Muscle layer of duodenum (tissue), 2 donors: ENCODE data around the gene UBE2I.

Experiments
- H3K27ac ChIP-seq: one replicate; pipeline ENCODE4 v1.7.0; 2013; ENCODE audit warnings: mild to moderate bottlenecking, low read length
- H3K27me3 ChIP-seq: one replicate; pipeline ENCODE4 v1.7.0; 2013; ENCODE audit warnings: low read depth, mild to moderate bottlenecking, control low read depth, low read length
- H3K36me3 ChIP-seq, 2 donors: one replicate each; pipeline ENCODE4 v1.7.0; 2013; ENCODE audit warnings: low read length in 2 of 2, control low read depth in 1 of 2, mild to moderate bottlenecking in 1 of 2; ENCODE audit not compliant: insufficient read depth in 2 of 2, control insufficient read depth in 1 of 2
- H3K4me1 ChIP-seq, 2 donors: one replicate each; pipeline ENCODE4 v1.7.0; 2013; ENCODE audit warnings: low read length in 2 of 2, mild to moderate bottlenecking in 2 of 2, control low read depth in 1 of 2, moderate library complexity in 1 of 2; ENCODE audit not compliant: insufficient read depth in 2 of 2, control insufficient read depth in 1 of 2
- H3K4me3 ChIP-seq, 2 donors: one replicate each; pipeline ENCODE4 v1.7.0; 2013; ENCODE audit warnings: low read length in 2 of 2, low read depth in 1 of 2, mild to moderate bottlenecking in 1 of 2
- H3K9me3 ChIP-seq, 2 donors: one replicate each; pipeline ENCODE4 v1.7.0; 2013; ENCODE audit warnings: low read length in 2 of 2, control low read depth in 1 of 2, mild to moderate bottlenecking in 1 of 2; ENCODE audit not compliant: control insufficient read depth in 1 of 2
- donor health status: healthy.

UBE2I gene

DNA sequence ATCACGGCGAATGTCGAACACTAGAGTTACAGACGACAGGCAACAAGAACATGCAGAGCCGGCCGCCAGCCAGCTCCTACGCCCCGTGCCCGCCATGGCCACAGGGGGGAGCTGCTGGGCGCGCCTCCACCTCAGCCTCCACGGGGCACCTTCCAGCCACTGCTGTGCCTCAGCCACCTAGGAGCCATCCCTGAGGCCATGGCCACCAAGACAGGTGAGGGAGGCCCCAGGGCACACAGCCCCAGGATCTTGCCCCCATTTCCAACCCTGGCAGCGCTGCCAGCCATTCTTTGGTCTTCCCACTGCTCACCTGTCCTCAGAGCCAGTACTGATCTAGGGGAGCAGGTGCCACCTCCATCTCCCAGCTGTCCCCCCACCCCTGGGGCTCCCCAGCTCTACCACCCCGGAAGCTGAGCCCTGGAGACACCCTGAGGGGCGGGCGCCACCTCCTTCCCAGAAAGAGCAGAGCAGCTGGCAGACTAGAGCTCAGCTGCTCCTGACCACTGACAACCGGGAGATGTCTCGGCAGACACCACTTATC lies 54.1 kb downstream of the UBE2I start:
- peaks cover 14 to 72% of the 10 kb centered on the region in 2 donors for H3K36me3 ChIP-seq
- no peak overlapping the region for H3K4me3 ChIP-seq
- H3K9me3 ChIP-seq: no peaks in the 10 kb centered on the region
- H3K4me1 ChIP-seq: no peaks in the 10 kb centered on the region
- no peaks in the 10 kb centered on the region for H3K27me3 ChIP-seq
- no peak overlapping the region for H3K27ac ChIP-seq

DNA sequence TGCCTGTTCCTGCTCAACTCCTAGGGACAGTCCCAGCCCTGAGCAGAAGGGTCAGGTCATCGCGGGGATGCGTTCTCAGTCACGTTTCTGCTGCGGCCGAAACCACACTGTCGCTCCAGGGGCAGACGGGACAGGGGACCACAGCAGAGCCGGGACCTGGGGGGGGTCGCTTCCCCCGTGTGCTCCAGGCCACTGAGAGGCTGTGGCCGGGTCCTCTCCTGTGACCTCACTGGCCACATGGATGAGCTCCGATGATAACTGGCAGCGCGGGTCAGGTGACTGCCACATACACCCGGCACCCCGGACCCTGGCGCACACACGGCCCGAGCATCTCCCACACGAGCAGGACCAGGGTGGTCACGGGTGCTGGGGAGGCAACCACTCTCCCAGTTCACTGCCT lies 55.1 kb downstream of the UBE2I start:
- no peak overlapping the region for H3K4me3 ChIP-seq
- no peaks in the 10 kb centered on the region for H3K9me3 ChIP-seq
- no peaks in the 10 kb centered on the region for H3K27me3 ChIP-seq
- no peaks in the 10 kb centered on the region for H3K4me1 ChIP-seq
- peaks cover 14 to 72% of the 10 kb centered on the region in 2 donors for H3K36me3 ChIP-seq
- H3K27ac ChIP-seq: no peak overlapping the region

DNA sequence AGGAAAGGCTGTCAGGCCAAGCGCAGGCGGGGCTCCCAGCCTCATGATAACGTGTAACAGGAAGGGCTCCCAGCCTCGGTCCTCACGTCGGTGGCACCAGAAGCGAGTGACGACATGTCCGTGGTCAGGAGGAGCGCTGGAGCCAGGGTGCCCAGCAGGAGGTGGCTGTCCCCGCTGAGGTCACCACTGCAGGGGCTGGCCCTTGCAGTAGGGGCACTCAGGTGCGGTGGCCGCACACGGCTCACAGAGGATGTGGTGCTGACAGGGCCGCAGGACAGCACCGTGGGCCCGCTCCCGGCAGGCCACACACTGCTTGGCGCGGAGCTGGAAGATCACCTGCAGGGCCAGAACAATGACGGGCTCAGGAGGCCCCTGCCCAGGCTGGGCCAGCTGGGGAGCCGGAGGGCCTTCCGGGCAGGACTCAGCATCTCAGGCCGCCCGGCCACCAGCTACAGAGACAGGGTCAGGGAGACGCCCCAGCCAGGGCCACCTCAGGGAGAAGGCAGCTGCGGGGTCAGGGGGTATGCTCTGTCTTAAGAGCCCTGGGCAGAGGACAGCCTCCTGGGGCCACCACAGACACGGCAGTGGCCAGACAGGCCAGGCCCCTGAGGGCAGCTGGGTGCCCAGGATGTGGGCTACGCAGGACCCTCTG lies 56.8 kb downstream of the UBE2I start:
- no peaks in the 10 kb centered on the region for H3K9me3 ChIP-seq
- no peaks in the 10 kb centered on the region for H3K27me3 ChIP-seq
- no peak overlapping the region for H3K27ac ChIP-seq
- no peaks in the 10 kb centered on the region for H3K4me1 ChIP-seq
- peaks cover 14 to 75% of the 10 kb centered on the region in 2 donors for H3K36me3 ChIP-seq
- no peak overlapping the region for H3K4me3 ChIP-seq

DNA sequence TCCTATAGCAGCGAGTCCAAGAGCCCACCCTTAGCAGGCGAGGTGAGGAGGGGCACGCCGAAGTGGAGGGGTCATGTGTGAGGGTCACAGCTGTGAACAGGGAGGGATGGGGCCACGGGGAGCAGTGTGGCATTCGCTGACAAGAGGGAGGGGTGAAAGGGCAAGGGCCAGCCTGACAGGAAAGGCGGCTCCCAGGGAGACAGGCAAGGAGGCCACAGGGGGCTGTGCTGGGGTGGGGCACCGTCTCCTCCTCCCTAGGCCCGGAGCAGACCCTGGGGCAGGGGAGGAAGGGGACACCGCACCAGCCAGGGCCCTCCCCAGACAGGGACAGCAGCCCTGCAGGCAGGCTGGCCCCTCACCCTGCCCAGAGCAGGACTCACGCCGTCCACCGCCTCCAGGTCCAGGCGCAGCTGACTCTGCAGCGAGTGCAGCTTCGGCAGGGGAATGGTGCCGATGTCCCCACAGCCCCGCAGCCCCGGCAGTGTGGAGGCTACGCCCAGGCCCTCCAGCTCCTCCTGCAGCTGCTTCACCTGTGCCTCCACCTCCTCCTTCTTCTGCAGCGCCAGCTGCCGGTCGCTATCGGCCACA lies 57.4 kb downstream of the UBE2I start:
- peaks cover 14 to 74% of the 10 kb centered on the region in 2 donors for H3K36me3 ChIP-seq
- no peaks in the 10 kb centered on the region for H3K9me3 ChIP-seq
- H3K27ac ChIP-seq: no peak overlapping the region
- H3K27me3 ChIP-seq: no peaks in the 10 kb centered on the region
- no peak overlapping the region for H3K4me3 ChIP-seq
- H3K4me1 ChIP-seq: no peaks in the 10 kb centered on the region

DNA sequence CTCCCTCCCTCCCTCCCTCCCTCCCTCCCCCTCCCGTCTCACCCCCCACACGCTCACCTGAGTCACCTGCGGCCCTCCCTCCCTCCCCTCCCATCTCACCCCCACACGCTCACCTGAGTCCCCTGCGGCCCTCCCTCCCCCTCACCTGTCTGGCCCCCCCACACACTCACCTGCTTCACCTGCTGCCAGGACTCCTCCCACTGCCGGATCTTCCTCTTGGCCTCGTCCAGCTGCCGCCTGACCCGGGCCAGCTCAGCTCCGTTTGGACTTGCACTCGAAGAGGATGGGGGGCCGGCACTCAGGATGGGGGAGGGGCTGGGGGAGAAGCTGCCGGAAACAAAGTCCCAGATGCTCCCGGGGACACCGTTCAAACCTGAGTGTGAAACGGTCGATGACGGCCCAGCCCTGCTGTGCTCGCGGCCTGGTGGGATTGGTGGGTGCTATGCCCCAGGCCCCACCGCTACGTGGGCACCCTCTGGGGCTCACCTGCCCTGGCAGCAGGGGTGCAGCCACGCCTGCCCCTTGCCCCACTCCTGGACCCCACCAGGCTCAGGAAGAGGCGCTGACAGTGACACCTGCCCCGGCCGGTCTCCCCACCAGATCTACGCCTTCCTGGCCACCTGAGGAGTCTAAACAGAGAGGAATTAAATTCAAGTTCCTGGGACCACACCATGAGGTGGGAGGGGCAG lies 58.2 kb downstream of the UBE2I start:
- Histone ChIP-seq H3K27ac (no peak overlapping the region), H3K27me3 (no peaks in the 10 kb centered on the region), H3K4me3 (no peak overlapping the region), H3K36me3 (peaks cover 10 to 65% of the 10 kb centered on the region in 2 donors), H3K4me1 (no peaks in the 10 kb centered on the region), H3K9me3 (no peaks in the 10 kb centered on the region)

DNA sequence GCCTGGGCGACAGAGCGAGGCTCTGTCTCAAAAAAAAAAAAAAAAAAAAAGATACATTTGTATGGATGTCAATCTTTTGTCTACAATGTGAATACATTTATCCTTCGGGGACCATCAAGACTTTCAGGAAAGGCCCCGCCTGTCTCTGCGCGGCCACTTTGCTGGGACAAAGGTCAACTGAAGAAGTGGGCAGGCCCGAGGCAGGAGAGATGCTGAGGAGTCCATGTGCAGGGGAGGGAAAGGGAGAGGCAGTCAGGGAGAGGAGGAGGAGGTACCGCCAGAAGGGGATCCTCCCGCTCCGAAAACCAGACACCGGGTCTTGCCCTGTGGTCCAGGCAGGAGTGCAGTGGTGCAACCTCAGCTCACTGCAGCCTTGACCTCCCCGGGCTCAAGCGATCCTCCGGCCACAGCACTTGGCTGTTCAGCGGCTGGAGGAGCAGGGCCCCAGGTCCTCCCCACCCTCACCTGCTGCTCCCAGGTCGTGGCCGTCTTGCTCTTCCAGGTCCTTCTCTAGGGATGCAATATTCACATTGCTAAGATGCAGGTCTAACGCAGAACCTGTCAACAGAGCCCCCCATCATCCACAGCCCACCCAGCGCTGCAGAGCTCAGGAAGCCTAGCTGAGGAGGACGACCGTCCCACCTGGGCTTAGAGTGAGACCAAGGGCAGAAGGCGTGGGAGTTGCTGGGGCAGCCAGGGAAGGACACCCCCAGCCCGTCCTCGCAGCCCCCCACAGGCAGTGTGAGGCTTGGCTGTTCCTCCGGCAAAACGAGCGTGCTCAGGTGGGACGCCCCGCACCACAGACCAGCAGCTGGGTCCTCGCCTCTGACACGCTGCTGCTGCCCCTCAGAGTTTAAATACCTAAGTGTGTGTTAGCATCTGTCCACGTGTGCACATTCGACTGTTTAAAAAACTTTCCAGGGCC lies 61.9 kb downstream of the UBE2I start:
- H3K27ac ChIP-seq: no peak overlapping the region
- no peaks in the 10 kb centered on the region for H3K27me3 ChIP-seq
- no peaks in the 10 kb centered on the region for H3K4me1 ChIP-seq
- no peaks in the 10 kb centered on the region for H3K9me3 ChIP-seq
- peaks cover 0 to 48% of the 10 kb centered on the region in 2 donors for H3K36me3 ChIP-seq
- H3K4me3 ChIP-seq: no peak overlapping the region

DNA sequence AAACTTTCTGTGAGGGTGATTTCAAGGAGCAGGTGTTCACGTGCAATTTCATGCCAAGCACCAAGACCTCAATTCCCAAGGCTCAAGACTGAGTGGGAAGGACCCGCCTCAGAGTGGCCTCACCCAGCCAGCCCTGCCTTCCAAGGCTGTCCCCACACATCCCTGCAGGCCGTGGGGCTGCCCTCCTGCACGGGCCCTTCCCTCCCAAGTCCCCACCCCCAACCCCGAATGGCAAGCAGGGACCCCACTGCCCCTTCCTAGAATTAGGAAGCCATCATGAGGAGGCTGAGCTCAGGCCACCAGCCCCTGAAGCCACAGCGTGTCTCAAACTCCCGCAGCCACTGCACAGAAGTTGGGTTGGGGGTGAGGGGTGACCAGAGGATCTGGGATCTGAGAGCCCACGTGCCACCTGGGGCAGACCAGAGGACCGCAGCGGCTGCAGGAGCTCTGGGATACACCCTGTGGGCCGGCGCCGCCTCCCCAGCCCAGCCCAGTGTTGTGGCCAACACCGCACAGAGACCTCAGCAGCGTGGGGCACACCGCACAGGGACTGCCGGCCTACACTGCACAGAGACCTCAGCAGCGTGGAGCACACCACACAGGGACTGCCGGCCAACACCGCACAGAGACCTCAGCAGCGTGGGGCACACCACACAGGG lies 63.0 kb downstream of the UBE2I start:
- Histone ChIP-seq H3K27ac (no peak overlapping the region), H3K36me3 (peaks cover 0 to 38% of the 10 kb centered on the region in 2 donors), H3K27me3 (no peaks in the 10 kb centered on the region), H3K9me3 (no peaks in the 10 kb centered on the region), H3K4me1 (no peaks in the 10 kb centered on the region), H3K4me3 (no peak overlapping the region)

DNA sequence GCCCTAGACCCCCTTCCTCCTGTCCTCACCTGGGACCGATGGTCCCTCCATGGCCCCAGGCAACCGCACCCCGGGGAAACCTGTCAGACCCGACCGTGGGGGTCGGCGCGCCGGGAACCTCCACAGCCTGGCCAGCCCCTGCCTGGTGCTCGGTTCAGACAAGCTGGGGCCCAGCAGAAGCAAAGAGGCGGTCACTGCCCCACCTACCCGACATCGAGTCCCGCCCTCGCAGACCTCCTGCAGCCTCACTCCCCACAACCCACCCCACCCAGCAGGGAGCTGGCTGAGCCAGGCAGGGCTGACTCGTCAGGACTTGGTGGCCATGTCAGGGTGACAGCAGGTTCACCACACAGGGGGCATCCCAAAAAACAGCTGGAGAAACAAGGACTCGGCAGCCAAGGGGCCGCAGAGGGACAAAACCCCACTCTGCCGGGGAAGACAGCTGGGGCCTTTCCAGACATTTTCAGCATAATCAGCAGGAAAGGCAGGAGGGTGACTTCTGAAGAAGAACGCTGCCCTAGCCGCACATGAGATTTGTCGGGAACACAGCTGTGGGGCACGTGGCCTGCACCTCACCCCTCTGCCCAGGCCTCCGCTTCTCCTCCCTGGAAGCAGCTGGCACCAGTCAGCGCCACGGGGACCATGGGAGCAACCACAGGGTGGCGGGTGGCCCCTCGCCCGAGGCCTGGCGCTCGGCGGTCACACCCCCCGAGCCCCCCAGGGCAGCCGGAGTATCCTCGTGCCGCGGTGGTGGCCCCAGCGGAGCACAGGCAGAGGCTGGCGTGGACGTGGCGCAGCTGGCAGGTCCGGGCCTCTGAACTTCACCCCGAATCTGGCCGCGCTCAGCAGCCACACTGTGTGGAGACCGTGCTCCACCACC lies 65.2 kb downstream of the UBE2I start:
- Histone ChIP-seq H3K4me3 (no peak overlapping the region), H3K36me3 (peaks cover 0 to 31% of the 10 kb centered on the region in 2 donors), H3K9me3 (no peaks in the 10 kb centered on the region), H3K4me1 (peaks cover 0 to 11% of the 10 kb centered on the region in 2 donors), H3K27ac (no peak overlapping the region), H3K27me3 (no peaks in the 10 kb centered on the region)

DNA sequence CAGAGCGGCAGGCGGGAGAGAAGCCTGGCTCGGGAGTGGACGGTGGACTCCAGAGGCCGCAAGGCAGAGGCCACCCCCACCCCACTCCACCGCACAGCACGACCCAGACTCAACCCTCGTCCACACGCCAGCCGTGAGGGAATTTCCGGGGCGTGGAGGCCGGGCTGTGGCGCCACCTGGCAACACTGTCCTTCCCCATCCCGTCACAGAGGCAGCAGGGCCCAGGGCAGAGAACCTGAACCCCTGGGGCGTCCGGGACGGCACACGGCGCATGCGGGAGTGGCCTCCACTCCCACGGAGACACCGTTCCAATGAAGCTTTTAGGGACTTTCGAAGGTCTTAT lies 65.8 kb downstream of the UBE2I start:
- Histone ChIP-seq H3K27ac (no peak overlapping the region), H3K9me3 (no peaks in the 10 kb centered on the region), H3K4me1 (peaks cover 0 to 14% of the 10 kb centered on the region in 2 donors), H3K4me3 (no peak overlapping the region), H3K36me3 (peaks cover 0 to 25% of the 10 kb centered on the region in 2 donors), H3K27me3 (no peaks in the 10 kb centered on the region)
